ENCODE data around the gene MIDN.

MIDN gene

DNA sequence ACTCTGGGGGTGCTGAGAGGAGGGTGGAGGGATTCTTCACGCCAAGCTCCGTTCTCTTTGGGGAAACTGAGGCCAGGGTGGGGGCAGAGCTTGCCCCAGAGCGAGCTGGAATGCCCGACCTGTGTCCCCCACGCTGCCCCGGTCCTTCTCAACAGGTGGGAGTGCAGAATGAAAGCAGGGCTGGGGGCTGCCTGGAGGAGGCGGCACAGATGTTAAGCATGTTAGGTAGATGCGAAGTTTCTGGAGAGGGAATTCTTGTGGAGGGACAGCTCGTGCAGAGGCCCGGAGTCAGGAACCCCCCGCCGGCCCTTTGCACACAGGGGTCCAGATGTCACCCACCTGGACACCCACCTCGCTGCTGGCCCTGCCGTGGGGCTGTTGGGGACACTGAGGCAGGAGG, 46.3 kb downstream of the MIDN start:
- H2AFZ ChIP-seq (ENCODE audit: low read length): no peak overlapping the region
- no peaks in the 10 kb centered on the region for H3F3A ChIP-seq (ENCODE audit: insufficient read depth, low read length)
- H3K79me2 ChIP-seq (ENCODE audit: low read length): no peaks in the 10 kb centered on the region
- no peak overlapping the region for H3K4me3 ChIP-seq (ENCODE audit: low read length)
- no peaks in the 10 kb centered on the region for H3K9me2 ChIP-seq (replicated peaks; ENCODE audit: insufficient read depth, low read length)
- TF ChIP-seq CTCF (IDR thresholded peaks at IDR 0.05; ENCODE audit: low read length) (no peak), EZH2 (optimal IDR thresholded peaks at IDR 0.05; ENCODE audit: low read depth, low read length) (no peak), EZH2phosphoT487 (IDR thresholded peaks at IDR 0.05; ENCODE audit: low read length) (no peak)
- no peak overlapping the region for H3K4me2 ChIP-seq (ENCODE audit: low read depth, low read length)
- peaks cover 97% of the 10 kb centered on the region for H3K27me3 ChIP-seq (replicated peaks; ENCODE audit: insufficient read depth, low read length)
- no peak for DNase-seq
- H3K9ac ChIP-seq (ENCODE audit: low read length): no peak overlapping the region
- H3K27ac ChIP-seq (ENCODE audit: low read length): no peak overlapping the region
- H3K9me3 ChIP-seq (replicated peaks; ENCODE audit: insufficient read depth, low read length): no peaks in the 10 kb centered on the region
- no peaks in the 10 kb centered on the region for H4K20me1 ChIP-seq (ENCODE audit: insufficient read depth, low read length)
- no peaks in the 10 kb centered on the region for H3K36me3 ChIP-seq (replicated peaks; ENCODE audit: insufficient read depth, low read length)
- no peaks in the 10 kb centered on the region for H3K4me1 ChIP-seq (ENCODE audit: low read length)

DNA sequence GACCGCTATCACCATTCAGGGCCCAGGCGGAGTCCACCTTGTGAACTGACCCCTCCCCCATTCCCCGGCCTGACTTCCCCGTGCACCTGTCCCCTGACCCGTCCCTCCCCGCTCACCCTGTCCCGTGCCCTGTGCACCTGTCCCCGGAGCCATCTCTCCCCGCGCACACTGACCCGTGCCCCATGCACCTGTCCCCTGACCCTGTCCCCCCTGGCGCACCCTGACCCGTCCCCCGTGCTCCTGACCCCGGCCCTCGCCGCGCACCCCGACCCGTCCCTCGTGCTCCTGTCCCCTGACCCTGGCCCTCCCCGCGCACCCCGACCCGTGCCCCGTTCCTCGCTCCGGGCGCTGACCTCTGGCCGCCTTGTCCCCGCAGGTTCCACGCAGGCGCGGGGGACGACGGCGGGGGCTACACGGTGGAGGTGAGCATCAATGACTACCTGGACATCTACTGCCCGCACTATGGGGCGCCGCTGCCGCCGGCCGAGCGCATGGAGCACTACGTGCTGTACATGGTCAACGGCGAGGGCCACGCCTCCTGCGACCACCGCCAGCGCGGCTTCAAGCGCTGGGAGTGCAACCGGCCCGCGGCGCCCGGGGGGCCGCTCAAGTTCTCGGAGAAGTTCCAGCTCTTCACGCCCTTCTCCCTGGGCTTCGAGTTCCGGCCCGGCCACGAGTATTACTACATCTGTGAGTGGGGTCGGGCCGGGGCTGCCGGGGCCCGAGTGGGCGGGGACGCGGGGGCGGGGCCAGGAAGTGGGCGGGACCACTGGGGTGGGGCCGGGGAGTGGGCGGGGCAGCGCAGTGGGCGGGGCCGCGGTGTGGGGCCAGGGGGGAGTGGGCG, 47.0 kb downstream of the MIDN start:
- Histone ChIP-seq H3K9me3 (replicated peaks; ENCODE audit: insufficient read depth, low read length) (no peaks in the 10 kb centered on the region), H3K9ac (ENCODE audit: low read length) (no peak overlapping the region), H3K27ac (ENCODE audit: low read length) (no peak overlapping the region), H3K4me1 (ENCODE audit: low read length) (no peaks in the 10 kb centered on the region), H3K36me3 (replicated peaks; ENCODE audit: insufficient read depth, low read length) (no peaks in the 10 kb centered on the region), H2AFZ (ENCODE audit: low read length) (no peak overlapping the region), H3K27me3 (replicated peaks; ENCODE audit: insufficient read depth, low read length) (peaks cover 97% of the 10 kb centered on the region), H4K20me1 (ENCODE audit: insufficient read depth, low read length) (no peaks in the 10 kb centered on the region), H3K4me2 (ENCODE audit: low read depth, low read length) (no peak overlapping the region), H3F3A (ENCODE audit: insufficient read depth, low read length) (no peaks in the 10 kb centered on the region), H3K4me3 (ENCODE audit: low read length) (no peak overlapping the region), H3K9me2 (replicated peaks; ENCODE audit: insufficient read depth, low read length) (no peaks in the 10 kb centered on the region), H3K79me2 (ENCODE audit: low read length) (no peaks in the 10 kb centered on the region)
- TF ChIP-seq EZH2 (optimal IDR thresholded peaks at IDR 0.05; ENCODE audit: low read depth, low read length) (no peak), EZH2phosphoT487 (IDR thresholded peaks at IDR 0.05; ENCODE audit: low read length) (no peak), CTCF (IDR thresholded peaks at IDR 0.05; ENCODE audit: low read length) (no peak)
- DNase-seq: no peak

GRCh38 chr19:1296078-1296477, 47.7 kb downstream of the MIDN start:
- H3K27me3 ChIP-seq (replicated peaks; ENCODE audit: insufficient read depth, low read length): peaks cover 97% of the 10 kb centered on the region
- H3K9me3 ChIP-seq (replicated peaks; ENCODE audit: insufficient read depth, low read length): no peaks in the 10 kb centered on the region
- no peak overlapping the region for H3K9ac ChIP-seq (ENCODE audit: low read length)
- no peak overlapping the region for H3K4me3 ChIP-seq (ENCODE audit: low read length)
- H3K27ac ChIP-seq (ENCODE audit: low read length): no peak overlapping the region
- H3K36me3 ChIP-seq (replicated peaks; ENCODE audit: insufficient read depth, low read length): no peaks in the 10 kb centered on the region
- H3K79me2 ChIP-seq (ENCODE audit: low read length): no peaks in the 10 kb centered on the region
- no peaks in the 10 kb centered on the region for H3K9me2 ChIP-seq (replicated peaks; ENCODE audit: insufficient read depth, low read length)
- TF ChIP-seq EZH2 (optimal IDR thresholded peaks at IDR 0.05; ENCODE audit: low read depth, low read length) (no peak), EZH2phosphoT487 (IDR thresholded peaks at IDR 0.05; ENCODE audit: low read length) (no peak), CTCF (IDR thresholded peaks at IDR 0.05; ENCODE audit: low read length) (no peak)
- no peak overlapping the region for H2AFZ ChIP-seq (ENCODE audit: low read length)
- no peaks in the 10 kb centered on the region for H3F3A ChIP-seq (ENCODE audit: insufficient read depth, low read length)
- H3K4me2 ChIP-seq (ENCODE audit: low read depth, low read length): no peak overlapping the region
- H3K4me1 ChIP-seq (ENCODE audit: low read length): no peaks in the 10 kb centered on the region
- DNase-seq: no peak
- H4K20me1 ChIP-seq (ENCODE audit: insufficient read depth, low read length): no peaks in the 10 kb centered on the region

Data from MM.1S (cell line).